DMS114 treated with DMSO at 0.1 percent for 48 hours (cell line): ENCODE results near the gene TEX53.

Source experiments
- DNase-seq: peaks from one replicate; lab custom pipeline; 2025; ENCODE audit not compliant: unreplicated experiment; lab: John Stamatoyannopoulos, UW

Gene TEX53

GRCh38 chr9:114641967-114642366 is 15.6 kb downstream of the TEX53 start:
- no peak for DNase-seq

GRCh38 chr9:114638404-114638803 is 19.2 kb downstream of the TEX53 start:
- DNase-seq = no peak

DNA sequence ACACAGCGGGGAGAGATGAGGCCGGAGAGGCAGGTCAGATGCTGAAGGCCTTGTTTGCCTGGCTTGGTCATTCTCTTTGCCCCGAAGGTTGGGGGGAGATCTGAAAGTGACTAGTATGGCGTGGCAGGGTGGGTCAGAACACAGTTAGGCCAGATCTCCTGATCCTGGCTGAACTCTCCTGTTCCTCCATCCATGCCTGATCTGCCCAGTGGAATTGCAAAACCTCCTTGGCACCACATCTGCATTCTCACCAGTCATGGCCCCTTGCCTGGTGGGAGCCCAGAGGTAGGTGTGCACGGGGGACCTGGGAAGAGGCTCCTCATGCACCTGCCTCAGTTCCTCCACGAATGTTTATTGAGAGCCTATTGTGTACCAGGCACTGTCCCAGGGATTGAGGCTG is 23.2 kb downstream of the TEX53 start:
- no peak for DNase-seq

- DNase-seq = no peak
Observed at GRCh38 chr9:114633438-114634089, 24.0 kb downstream of the TEX53 start.

DNA sequence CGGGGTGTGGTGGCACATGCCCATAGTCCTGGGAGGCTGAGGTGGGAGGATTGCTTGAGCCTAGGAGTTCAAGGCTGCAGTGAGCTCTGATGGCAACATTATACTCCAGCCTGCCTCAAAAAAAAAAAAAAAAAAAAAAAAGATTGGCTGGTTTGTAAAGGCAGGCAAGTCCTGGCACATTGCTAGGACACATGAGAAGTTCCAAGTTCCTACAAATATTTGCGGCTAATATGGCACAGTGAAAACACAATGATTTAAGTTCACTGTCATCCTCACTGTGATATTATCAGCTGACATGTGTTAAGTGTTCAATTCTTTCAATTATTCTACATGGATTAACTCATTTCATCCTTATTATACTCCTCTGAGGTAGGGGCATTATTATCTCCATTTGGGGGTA is 26.4 kb downstream of the TEX53 start:
- DNase-seq = no peak

GRCh38 chr9:114629563-114630090 is 28.0 kb downstream of the TEX53 start:
- no peak for DNase-seq

DNA sequence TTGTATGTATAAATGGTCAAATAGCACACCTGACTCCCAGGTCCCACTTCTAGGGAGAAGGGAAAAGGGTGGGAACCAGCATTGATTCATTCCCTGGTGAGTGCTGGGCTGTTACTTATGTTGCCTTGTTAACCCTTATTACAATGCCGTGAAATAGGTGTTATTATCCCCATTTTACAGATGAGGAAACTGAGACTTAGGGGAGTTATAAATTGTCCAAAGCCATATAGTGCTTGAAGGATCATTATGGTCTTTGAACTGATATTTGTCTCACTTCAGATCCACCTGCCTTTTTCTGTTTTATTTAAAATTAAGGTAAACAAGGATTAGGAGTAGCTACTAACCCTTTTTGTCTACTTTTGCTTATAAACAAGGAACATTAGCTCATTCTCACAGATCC is 30.1 kb downstream of the TEX53 start:
- DNase-seq = no peak

DNA sequence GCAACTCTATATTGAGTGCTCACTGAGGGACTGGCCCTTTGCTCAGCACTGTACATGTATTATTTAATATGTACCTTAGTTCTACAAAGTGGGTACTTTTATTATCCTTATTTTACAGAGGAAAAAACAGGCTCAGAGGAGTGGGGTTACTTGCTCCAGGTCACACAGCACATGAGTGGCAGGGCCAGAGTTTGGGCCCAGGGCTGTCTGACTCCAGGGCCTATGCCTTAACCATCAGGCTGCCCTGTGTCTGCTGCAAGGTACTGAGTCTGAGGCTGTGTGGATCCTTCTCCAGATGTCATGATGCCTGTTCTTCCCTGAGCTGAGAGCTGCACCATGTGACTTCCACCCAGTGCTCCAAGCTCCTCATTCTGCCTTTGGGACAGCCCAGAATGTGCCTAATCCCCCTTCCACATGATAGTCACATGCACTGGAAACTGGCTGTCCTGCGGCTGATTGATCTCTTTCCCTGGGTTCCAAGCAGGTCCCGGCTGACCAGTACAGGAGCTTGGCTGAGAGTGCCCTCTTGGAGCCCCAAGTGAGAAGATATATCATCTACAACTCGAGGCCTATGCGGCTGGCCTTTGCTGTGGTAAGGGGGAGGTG is 31.1 kb downstream of the TEX53 start:
- DNase-seq = no peak

DNA sequence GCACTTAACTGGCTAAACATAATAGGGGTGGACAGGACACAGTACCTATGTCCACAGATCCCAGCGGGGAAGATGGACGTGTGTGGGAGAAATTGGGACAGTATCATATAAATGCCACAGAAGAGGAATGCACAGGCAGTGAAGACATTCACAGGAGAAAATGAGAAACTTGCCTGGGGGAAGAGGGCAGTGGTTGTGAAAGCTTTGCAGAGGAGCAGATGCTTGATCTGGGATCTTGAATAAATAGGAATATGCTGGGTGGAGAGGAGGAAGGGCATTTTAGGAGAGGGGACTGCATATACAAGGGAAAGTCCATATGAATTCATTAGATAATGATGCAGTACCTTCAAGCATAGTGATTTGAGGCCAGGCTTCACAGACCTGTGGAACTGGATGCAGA is 32.9 kb downstream of the TEX53 start:
- no peak for DNase-seq

DNA sequence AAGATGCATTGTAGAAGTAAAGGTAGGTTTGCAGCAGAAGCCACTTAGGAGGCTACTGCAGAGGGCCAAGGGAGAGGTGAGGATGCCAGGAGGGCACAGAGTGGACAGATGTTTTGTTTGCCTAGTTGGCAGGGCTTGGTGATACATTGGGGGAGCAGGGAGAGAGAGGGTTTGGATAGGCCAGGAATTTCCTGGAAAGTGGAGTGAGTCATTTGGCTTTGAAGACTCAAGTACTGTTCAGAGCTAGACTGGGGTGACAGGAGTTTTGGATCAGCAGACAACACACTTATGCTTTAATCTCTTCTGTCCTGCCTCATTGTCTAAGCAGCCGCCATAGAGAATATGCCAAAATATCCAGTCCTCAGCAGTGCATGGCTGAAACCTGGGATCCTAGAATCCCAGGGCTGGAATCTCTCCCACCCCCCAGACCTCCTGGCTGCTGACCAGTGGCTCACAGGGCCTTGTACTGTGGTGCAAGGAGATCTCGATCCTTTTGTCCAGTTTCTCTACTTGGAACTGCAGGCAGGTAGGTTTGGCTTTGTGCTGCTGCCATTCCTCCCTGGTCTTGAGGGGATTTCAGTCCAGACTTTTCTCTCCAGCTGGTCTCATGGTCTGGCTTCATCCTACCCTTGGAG is 35.5 kb downstream of the TEX53 start:
- DNase-seq = no peak

DNA sequence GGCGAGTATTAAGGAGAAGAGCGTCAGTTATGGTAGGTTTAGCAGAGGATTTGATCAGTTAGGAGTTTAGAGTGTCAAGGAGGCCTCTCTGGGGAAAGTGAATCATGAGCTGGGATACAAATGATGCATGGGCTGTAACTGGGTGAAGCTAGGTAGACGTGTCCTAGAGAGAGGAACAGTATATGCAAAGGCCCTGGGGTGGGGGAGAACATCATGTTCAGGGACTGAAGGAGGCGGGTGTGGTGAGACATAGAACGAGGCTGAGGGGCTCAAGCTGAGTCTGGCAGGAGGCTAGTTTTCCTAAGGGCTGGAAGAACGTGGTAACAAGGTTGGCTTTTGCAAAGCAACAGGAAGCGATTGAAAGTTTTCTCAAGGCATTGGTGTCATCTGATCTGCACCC is 36.0 kb downstream of the TEX53 start:
- no peak for DNase-seq

GRCh38 chr9:114619191-114619761 is 38.3 kb downstream of the TEX53 start:
- DNase-seq = no peak

DNA sequence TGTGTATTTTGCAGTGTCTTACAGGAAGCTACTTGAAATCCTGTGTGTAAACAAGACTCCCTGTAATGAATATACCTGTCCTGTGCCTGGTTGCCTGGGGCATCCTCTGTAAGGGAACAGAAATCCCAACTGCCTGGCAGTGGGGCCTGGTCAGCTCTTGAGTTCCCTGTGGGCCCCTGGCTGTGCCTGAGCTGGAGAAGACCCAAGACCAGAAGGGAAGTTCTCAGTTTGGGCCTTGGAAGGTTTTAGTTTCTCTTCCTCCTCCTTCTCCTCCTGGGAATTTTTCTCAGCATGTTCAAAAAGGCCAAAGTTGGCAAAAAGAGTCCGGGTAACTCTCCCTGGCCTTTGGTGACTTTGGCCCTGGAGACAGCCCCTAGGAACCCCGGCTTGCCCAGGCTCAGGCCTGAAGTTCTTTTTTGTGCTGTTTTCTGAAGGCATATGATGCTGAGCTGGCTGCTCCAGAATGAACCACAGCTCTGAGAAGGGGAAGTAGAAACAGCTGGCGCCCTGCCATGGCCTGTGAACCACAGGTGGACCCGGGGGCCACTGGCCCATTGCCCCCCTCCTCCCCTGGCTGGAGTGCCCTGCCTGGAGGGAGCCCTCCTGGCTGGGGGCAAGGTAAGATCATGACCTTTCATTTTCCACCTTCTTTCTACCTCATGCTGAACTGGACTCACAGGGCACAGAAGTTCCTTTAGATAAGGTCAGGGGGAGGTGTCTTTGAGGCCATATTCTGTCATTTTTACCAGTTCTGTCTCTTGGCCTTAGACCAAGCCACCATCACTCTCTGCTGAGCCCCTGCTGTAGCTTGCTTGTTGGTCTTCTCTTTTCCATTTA is 40.7 kb downstream of the TEX53 start:
- DNase-seq = no peak

DNA sequence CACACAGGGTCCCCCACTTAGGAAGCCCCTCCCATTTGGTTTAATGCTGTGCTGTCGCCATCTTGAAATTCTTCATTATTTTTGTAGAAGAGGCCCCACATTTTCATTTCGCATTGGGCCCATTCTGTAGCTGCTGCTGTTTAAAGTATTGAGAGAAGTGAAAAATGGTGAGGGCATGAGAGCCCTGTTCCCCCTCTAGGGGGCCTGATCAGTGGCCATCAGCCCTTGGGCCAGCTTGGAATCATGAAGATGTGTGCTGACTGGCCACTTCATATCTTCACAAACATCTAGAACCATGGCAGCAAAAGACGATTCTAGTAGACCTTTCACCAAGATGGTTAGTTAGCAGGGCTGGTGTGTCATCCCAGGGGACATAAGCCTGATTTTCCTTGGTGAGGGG is 43.2 kb downstream of the TEX53 start:
- no peak for DNase-seq

DNA sequence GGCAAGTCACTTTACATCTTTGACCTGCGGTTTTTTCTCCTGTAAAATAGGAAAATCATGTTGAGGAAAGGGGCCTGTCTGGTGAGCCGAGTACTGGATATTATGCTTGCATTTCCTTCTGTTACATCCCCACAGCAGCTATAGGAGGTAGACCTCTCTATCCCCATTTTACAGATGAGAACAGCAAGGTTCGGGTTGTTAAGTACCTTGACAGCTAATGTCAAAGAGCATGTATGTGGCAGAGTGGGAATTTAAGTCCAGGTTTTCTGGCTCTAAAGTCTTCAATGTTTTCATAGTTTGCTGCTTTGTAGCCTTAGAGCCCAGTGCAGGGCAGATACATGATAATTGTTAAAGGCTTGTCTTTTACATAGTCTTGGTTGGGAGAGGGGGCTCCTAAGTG is 43.7 kb downstream of the TEX53 start:
- DNase-seq = no peak

DNA sequence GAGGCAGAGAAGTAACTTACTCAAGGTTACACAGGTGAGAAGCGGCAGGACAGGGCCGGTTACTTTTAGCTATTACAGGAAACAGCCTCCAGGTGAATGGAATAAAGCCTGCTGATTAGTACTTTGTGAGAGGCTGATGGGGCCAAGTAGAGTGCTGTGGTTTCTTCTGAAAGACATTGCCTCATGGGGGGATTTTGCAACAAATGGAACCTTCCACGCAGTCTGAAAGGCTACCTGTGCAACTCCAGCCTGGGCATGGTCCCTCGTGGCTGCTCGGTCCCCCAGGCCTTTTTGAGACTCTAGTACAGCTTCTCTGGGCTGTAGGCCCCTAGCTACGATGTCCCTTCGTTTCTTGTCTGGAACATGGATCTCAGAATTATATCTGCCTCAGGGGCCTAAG is 44.5 kb downstream of the TEX53 start:
- DNase-seq = no peak

- DNase-seq = no peak
Observed at GRCh38 chr9:114612272-114612923, 45.2 kb downstream of the TEX53 start.

DNA sequence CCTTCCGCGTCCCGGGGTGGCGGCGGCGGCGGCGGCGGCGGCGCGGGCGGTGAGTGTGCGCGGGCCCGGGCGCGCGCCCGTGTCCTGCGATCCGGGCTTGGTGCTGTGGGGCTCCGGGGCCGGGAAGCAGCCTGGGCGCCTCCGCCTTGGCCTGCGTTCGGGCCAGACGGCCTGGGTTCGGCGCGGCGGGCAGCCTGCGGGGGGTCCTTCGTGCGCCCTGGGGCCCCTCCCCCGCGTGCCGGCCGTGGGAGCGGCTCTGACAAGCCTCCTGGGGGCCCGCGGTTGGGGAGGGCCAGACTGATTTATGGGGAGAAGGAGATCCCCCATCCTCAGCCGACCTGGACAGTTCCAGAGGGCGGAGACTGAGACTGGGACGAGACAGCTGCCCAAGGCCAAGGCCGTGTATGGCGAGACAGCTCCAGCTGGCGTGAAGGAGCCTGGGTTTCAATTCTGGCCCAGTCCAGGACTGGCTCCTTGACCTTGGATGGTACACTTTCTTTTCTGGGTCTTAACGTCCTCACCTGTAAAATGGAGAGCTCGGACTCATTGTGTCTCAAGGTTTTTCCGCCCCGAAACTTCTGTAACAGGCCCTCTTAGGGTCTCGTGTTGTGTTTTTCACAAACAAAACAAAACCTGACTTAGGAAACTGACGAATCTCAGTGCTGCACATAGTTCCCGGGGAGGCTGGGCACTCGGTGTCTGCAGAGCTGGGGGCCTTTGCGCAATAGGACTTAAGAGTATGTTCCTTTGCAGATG is 45.9 kb downstream of the TEX53 start:
- no peak for DNase-seq

DNA sequence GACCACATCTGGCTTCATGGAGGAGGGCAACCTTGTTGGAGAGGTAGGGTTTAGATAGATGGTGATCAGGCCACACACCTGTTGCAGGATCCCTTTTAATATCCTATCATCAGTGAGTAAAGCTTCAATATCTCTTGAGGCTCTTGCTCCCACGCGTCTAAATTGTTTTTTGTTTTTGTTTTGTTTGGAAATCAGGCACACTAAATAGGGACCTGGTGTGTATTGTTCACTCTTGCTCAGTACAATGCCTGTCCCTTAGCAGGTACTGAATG is 49.1 kb downstream of the TEX53 start:
- no peak for DNase-seq
